GM23338 (cell line): Measurements from ENCODE around the gene RTN4RL2.

Source experiments
- CREB1 ChIP-seq: fragments of 250-450 bp; sonication (Bioruptor Pico); IDR thresholded peaks from 2 replicates; pipeline ENCODE4 v1.5.0; 2020; ENCODE audit warnings: low read depth, mild to moderate bottlenecking, moderate library complexity
- ETS1 ChIP-seq: IDR thresholded peaks from 2 replicates; pipeline ENCODE4 v1.6.1; 2016; ENCODE audit warnings: antibody characterized with exemption
- EZH2 ChIP-seq: fragments of 200-600 bp; sonication (generic); IDR thresholded peaks from one replicate; pipeline ENCODE4 v1.8.0; 2017; ENCODE audit warnings: antibody characterized with exemption, mild to moderate bottlenecking, low read depth; ENCODE audit not compliant: unreplicated experiment
- EZH2phosphoT487 ChIP-seq: fragments of 200-600 bp; sonication (generic); IDR thresholded peaks from one replicate; pipeline ENCODE4 v1.8.1; 2018; ENCODE audit warnings: antibody characterized with exemption; ENCODE audit not compliant: unreplicated experiment
- JUNB ChIP-seq: IDR thresholded peaks from one replicate; pipeline ENCODE4 v1.6.1; 2016; ENCODE audit warnings: antibody characterized with exemption; ENCODE audit not compliant: unreplicated experiment
- POLR2AphosphoS5 ChIP-seq: IDR thresholded peaks from 2 replicates; pipeline ENCODE4 v1.6.1; 2016; ENCODE audit warnings: antibody characterized with exemption, low read depth
- STAT1 ChIP-seq: IDR thresholded peaks from one replicate; pipeline ENCODE4 v1.6.1; 2016; ENCODE audit warnings: antibody characterized with exemption; ENCODE audit not compliant: unreplicated experiment
- ZNF114 ChIP-seq: fragments of 250-450 bp; sonication (Bioruptor Pico); IDR thresholded peaks from 2 replicates; pipeline ENCODE4 v1.5.0; 2020; ENCODE audit warnings: mild to moderate bottlenecking, moderate library complexity
- ZNF331 ChIP-seq: fragments of 250-450 bp; sonication (Bioruptor Pico); IDR thresholded peaks from 2 replicates; pipeline ENCODE4 v1.5.0; 2020; ENCODE audit warnings: low read depth, mild to moderate bottlenecking, moderate library complexity
- TF ChIP-seq, protein P1 (sequence below), 2 experiments: fragments of 200-600 bp in 1 of 2; sonication (generic) in 1 of 2; conservative IDR thresholded peaks; 2 replicates each; pipeline versions ENCODE4 v1.5.1 to v1.6.1; 2016 to 2017; ENCODE audit warnings: antibody characterized with exemption in 2 of 2, low read depth in 2 of 2, mild to moderate bottlenecking in 2 of 2, moderate library complexity in 1 of 2
- TF ChIP-seq, protein P2 (sequence below): IDR thresholded peaks from one replicate; pipeline ENCODE4 v1.6.1; 2018; ENCODE audit warnings: antibody characterized with exemption; ENCODE audit not compliant: unreplicated experiment

DNA sequence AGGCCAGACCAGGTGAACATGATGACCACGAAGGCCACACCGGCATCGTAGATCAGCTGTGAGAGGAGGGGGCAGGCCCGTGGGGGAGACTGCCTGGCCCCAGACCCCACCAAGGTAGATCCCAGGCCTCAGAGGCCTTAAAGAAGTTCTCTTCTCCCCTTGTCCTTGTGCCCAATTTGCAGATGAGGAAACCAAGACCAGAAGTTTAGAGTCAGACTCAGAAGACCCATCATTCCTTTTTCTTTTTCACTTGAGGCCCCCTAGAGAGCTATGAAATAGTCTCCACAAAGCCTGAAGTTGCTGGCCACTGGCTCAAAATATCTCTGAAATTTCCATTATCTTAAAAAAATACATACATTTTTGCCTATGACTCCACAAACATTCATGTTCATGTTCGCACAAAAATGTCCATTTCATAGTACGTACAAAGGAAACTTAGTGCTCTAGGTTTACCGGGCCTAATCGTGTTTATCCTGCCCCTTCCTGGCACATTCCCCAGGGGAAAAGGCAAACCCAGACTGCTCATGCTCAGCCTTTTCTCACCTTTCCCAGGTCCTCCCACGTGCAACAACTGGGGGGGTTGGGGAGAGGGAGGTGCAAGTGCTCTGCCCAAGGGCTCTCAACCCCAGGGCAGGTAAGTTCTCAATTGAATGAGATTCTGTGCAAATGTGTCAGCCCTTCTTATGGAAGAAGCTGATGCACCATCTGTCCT is 35.9 kb downstream of the RTN4RL2 start:
- TF ChIP-seq, protein P1, sequence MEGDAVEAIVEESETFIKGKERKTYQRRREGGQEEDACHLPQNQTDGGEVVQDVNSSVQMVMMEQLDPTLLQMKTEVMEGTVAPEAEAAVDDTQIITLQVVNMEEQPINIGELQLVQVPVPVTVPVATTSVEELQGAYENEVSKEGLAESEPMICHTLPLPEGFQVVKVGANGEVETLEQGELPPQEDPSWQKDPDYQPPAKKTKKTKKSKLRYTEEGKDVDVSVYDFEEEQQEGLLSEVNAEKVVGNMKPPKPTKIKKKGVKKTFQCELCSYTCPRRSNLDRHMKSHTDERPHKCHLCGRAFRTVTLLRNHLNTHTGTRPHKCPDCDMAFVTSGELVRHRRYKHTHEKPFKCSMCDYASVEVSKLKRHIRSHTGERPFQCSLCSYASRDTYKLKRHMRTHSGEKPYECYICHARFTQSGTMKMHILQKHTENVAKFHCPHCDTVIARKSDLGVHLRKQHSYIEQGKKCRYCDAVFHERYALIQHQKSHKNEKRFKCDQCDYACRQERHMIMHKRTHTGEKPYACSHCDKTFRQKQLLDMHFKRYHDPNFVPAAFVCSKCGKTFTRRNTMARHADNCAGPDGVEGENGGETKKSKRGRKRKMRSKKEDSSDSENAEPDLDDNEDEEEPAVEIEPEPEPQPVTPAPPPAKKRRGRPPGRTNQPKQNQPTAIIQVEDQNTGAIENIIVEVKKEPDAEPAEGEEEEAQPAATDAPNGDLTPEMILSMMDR (conservative IDR thresholded peaks at IDR 0.05; ENCODE audit: low read depth in 2 of 2) = no peak
- TF ChIP-seq POLR2AphosphoS5 (no peak), ETS1 (no peak), EZH2 (no peak), EZH2phosphoT487 (no peak), CREB1 (CRISPR knock-in tag) (no peak), ZNF331 (CRISPR knock-in tag) (no peak), JUNB (no peak), ZNF114 (CRISPR knock-in tag) (no peak), STAT1 (no peak)
- TF ChIP-seq, protein P2, sequence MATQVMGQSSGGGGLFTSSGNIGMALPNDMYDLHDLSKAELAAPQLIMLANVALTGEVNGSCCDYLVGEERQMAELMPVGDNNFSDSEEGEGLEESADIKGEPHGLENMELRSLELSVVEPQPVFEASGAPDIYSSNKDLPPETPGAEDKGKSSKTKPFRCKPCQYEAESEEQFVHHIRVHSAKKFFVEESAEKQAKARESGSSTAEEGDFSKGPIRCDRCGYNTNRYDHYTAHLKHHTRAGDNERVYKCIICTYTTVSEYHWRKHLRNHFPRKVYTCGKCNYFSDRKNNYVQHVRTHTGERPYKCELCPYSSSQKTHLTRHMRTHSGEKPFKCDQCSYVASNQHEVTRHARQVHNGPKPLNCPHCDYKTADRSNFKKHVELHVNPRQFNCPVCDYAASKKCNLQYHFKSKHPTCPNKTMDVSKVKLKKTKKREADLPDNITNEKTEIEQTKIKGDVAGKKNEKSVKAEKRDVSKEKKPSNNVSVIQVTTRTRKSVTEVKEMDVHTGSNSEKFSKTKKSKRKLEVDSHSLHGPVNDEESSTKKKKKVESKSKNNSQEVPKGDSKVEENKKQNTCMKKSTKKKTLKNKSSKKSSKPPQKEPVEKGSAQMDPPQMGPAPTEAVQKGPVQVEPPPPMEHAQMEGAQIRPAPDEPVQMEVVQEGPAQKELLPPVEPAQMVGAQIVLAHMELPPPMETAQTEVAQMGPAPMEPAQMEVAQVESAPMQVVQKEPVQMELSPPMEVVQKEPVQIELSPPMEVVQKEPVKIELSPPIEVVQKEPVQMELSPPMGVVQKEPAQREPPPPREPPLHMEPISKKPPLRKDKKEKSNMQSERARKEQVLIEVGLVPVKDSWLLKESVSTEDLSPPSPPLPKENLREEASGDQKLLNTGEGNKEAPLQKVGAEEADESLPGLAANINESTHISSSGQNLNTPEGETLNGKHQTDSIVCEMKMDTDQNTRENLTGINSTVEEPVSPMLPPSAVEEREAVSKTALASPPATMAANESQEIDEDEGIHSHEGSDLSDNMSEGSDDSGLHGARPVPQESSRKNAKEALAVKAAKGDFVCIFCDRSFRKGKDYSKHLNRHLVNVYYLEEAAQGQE = no peak
